ENCODE data around the gene CFAP61. TPM values are rescaled to one million over a fixed set of nuclear protein-coding genes. Genes with fewer than 3 reads are reported as not detected.
A peak's percentile ranks its signal among the peaks of the same experiment; 100 is the strongest.

The CFAP61 gene
- total RNA-seq, 1 experiment from 2014 or later: 0.19 TPM

DNA sequence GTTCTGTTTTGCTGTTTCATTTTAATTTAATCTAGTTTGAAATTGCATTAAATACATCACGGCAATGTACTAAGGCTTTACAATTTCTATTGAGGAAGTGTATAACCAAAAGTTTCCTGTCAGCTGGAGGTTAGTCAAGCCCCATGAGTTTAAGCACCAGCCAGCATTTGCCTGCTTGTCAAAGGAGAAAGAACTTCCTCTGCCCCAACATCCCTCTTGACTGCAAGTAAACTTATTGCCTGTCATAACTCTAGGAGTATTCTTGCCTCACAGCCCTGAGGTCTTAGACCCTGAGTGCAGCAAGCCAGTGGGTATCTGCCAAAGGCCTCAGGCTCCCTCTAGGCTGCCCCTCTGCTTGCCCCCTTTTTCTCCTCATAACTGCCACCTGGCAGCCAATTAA, 208.8 kb downstream of the CFAP61 start:
- Histone ChIP-seq H2AFZ (ENCODE audit: low read length) (no peak overlapping the region), H3K4me2 (ENCODE audit: low read depth, low read length, poor library complexity, severe bottlenecking) (peak overlapping the region; percentile 20), H3K9me2 (replicated peaks; ENCODE audit: insufficient read depth, low read length) (no peaks in the 10 kb centered on the region), H4K20me1 (ENCODE audit: insufficient read depth, low read depth, low read length) (no peaks in the 10 kb centered on the region), H3K27me3 (ENCODE audit: low read length) (no peaks in the 10 kb centered on the region), H3K4me1 (ENCODE audit: low read length) (peaks cover 12% of the 10 kb centered on the region), H3K36me3 (ENCODE audit: insufficient read depth, low read length) (no peaks in the 10 kb centered on the region), H3K79me2 (ENCODE audit: low read length) (no peaks in the 10 kb centered on the region), H3K4me3 (ENCODE audit: low read length) (no peak overlapping the region), H3K27ac (ENCODE audit: low read length) (no peak overlapping the region), H3K9me3 (ENCODE audit: low read length) (no peaks in the 10 kb centered on the region), H3K9ac (ENCODE audit: low read length) (no peak overlapping the region)
- DNase-seq: peak; percentile 70

GRCh38 chr20:20265210-20265609, 212.9 kb downstream of the CFAP61 start:
- Histone ChIP-seq H3K4me3 (ENCODE audit: low read length) (no peak overlapping the region), H3K36me3 (ENCODE audit: insufficient read depth, low read length) (no peaks in the 10 kb centered on the region), H3K9me2 (replicated peaks; ENCODE audit: insufficient read depth, low read length) (no peaks in the 10 kb centered on the region), H3K27me3 (ENCODE audit: low read length) (no peaks in the 10 kb centered on the region), H3K9me3 (ENCODE audit: low read length) (no peaks in the 10 kb centered on the region), H4K20me1 (ENCODE audit: insufficient read depth, low read depth, low read length) (no peaks in the 10 kb centered on the region), H3K4me2 (ENCODE audit: low read depth, low read length, poor library complexity, severe bottlenecking) (no peak overlapping the region), H3K27ac (ENCODE audit: low read length) (no peak overlapping the region), H3K79me2 (ENCODE audit: low read length) (no peaks in the 10 kb centered on the region), H3K4me1 (ENCODE audit: low read length) (peaks cover 12% of the 10 kb centered on the region), H2AFZ (ENCODE audit: low read length) (no peak overlapping the region), H3K9ac (ENCODE audit: low read length) (no peak overlapping the region)
- no peak for DNase-seq

DNA sequence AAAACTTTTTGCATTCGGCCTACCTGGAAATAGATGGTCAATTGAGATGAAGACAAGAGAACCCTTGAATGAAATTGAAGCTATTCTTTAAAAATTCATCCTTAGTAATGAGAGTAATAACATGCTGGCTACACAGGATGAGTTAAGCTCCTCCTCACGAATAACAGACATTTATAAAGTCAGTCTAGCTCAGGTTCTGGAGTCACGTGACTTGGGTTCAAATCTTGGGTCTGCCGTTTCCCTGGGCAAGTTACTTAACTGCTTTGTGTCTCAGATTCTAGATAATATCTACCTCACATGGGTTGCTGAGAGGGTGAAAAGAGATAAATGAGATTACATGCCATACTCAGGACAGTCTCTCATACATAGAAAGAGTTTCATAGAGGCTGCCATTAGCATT, 214.2 kb downstream of the CFAP61 start:
- Histone ChIP-seq H3K27ac (ENCODE audit: low read length) (no peak overlapping the region), H3K9me3 (ENCODE audit: low read length) (no peaks in the 10 kb centered on the region), H3K79me2 (ENCODE audit: low read length) (no peaks in the 10 kb centered on the region), H2AFZ (ENCODE audit: low read length) (no peak overlapping the region), H3K27me3 (ENCODE audit: low read length) (no peaks in the 10 kb centered on the region), H3K4me2 (ENCODE audit: low read depth, low read length, poor library complexity, severe bottlenecking) (no peak overlapping the region), H3K9me2 (replicated peaks; ENCODE audit: insufficient read depth, low read length) (no peaks in the 10 kb centered on the region), H4K20me1 (ENCODE audit: insufficient read depth, low read depth, low read length) (no peaks in the 10 kb centered on the region), H3K9ac (ENCODE audit: low read length) (no peak overlapping the region), H3K4me3 (ENCODE audit: low read length) (no peak overlapping the region), H3K4me1 (ENCODE audit: low read length) (no peaks in the 10 kb centered on the region), H3K36me3 (ENCODE audit: insufficient read depth, low read length) (no peaks in the 10 kb centered on the region)
- DNase-seq: no peak

- Histone ChIP-seq H3K9me3 (ENCODE audit: low read length) (no peaks in the 10 kb centered on the region), H3K4me1 (ENCODE audit: low read length) (no peaks in the 10 kb centered on the region), H3K79me2 (ENCODE audit: low read length) (no peaks in the 10 kb centered on the region), H3K9me2 (replicated peaks; ENCODE audit: insufficient read depth, low read length) (no peaks in the 10 kb centered on the region), H3K36me3 (ENCODE audit: insufficient read depth, low read length) (no peaks in the 10 kb centered on the region), H3K27me3 (ENCODE audit: low read length) (no peaks in the 10 kb centered on the region), H3K9ac (ENCODE audit: low read length) (no peak overlapping the region), H3K4me2 (ENCODE audit: low read depth, low read length, poor library complexity, severe bottlenecking) (no peak overlapping the region), H2AFZ (ENCODE audit: low read length) (no peak overlapping the region), H3K27ac (ENCODE audit: low read length) (no peak overlapping the region), H3K4me3 (ENCODE audit: low read length) (no peak overlapping the region), H4K20me1 (ENCODE audit: insufficient read depth, low read depth, low read length) (no peaks in the 10 kb centered on the region)
- DNase-seq: no peak
Observed at GRCh38 chr20:20267685-20268370, 215.5 kb downstream of the CFAP61 start.

- no peak overlapping the region for H3K4me2 ChIP-seq (ENCODE audit: low read depth, low read length, poor library complexity, severe bottlenecking)
- no peaks in the 10 kb centered on the region for H3K36me3 ChIP-seq (ENCODE audit: insufficient read depth, low read length)
- H4K20me1 ChIP-seq (ENCODE audit: insufficient read depth, low read depth, low read length): no peaks in the 10 kb centered on the region
- no peaks in the 10 kb centered on the region for H3K4me1 ChIP-seq (ENCODE audit: low read length)
- no peak overlapping the region for H2AFZ ChIP-seq (ENCODE audit: low read length)
- no peak for DNase-seq
- no peaks in the 10 kb centered on the region for H3K9me3 ChIP-seq (ENCODE audit: low read length)
- no peaks in the 10 kb centered on the region for H3K9me2 ChIP-seq (replicated peaks; ENCODE audit: insufficient read depth, low read length)
- H3K27ac ChIP-seq (ENCODE audit: low read length): no peak overlapping the region
- H3K4me3 ChIP-seq (ENCODE audit: low read length): no peak overlapping the region
- H3K79me2 ChIP-seq (ENCODE audit: low read length): no peaks in the 10 kb centered on the region
- no peaks in the 10 kb centered on the region for H3K27me3 ChIP-seq (ENCODE audit: low read length)
- no peak overlapping the region for H3K9ac ChIP-seq (ENCODE audit: low read length)
Observed at GRCh38 chr20:20271271-20271670, 218.9 kb downstream of the CFAP61 start.

DNA sequence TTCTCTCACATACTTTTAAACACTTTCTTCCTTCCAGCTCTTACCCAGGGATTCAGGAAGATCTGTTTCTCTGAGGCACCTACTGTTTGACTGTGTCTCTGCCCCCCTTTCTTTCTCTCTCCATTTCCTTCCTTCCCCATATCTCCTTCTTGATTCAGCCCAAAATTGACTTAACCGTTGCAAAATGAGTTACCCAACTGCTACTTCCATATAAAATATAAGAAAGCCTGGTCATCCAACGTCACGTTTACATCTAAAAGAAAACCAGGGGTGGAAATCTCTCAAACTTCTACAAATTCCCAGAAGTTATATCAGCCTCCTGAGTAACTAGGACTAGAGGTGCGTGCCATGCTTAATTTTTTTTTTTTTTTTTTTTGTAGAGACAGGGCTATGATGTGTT, 220.4 kb downstream of the CFAP61 start:
- Histone ChIP-seq H3K36me3 (ENCODE audit: insufficient read depth, low read length) (no peaks in the 10 kb centered on the region), H3K9ac (ENCODE audit: low read length) (no peak overlapping the region), H3K9me3 (ENCODE audit: low read length) (no peaks in the 10 kb centered on the region), H3K4me2 (ENCODE audit: low read depth, low read length, poor library complexity, severe bottlenecking) (no peak overlapping the region), H3K27ac (ENCODE audit: low read length) (no peak overlapping the region), H3K4me1 (ENCODE audit: low read length) (no peaks in the 10 kb centered on the region), H3K9me2 (replicated peaks; ENCODE audit: insufficient read depth, low read length) (no peaks in the 10 kb centered on the region), H3K27me3 (ENCODE audit: low read length) (no peaks in the 10 kb centered on the region), H3K4me3 (ENCODE audit: low read length) (no peak overlapping the region), H2AFZ (ENCODE audit: low read length) (no peak overlapping the region), H4K20me1 (ENCODE audit: insufficient read depth, low read depth, low read length) (no peaks in the 10 kb centered on the region), H3K79me2 (ENCODE audit: low read length) (no peaks in the 10 kb centered on the region)
- no peak for DNase-seq

DNA sequence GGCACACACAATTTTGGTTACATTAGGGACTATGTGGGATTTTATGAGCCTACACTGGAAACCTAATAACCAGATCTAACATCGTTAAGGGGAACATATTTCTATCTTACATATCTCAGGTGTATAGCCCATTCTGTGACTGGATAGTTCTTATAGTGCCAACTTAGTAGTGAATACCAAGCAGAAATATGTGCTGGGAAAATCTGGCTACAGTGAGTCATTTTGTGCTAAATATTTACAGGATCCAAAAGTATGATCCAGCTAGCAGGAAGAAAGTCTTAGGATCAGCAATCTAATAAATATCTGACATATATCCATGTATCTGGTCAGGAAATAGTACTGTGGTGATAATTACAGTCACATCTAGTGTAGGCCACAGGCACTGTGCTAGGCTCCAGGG, 221.0 kb downstream of the CFAP61 start:
- H3K9me3 ChIP-seq (ENCODE audit: low read length): no peaks in the 10 kb centered on the region
- no peaks in the 10 kb centered on the region for H3K27me3 ChIP-seq (ENCODE audit: low read length)
- no peak for DNase-seq
- H3K79me2 ChIP-seq (ENCODE audit: low read length): no peaks in the 10 kb centered on the region
- no peaks in the 10 kb centered on the region for H3K36me3 ChIP-seq (ENCODE audit: insufficient read depth, low read length)
- no peak overlapping the region for H3K4me3 ChIP-seq (ENCODE audit: low read length)
- no peak overlapping the region for H3K9ac ChIP-seq (ENCODE audit: low read length)
- H2AFZ ChIP-seq (ENCODE audit: low read length): no peak overlapping the region
- no peak overlapping the region for H3K4me2 ChIP-seq (ENCODE audit: low read depth, low read length, poor library complexity, severe bottlenecking)
- no peaks in the 10 kb centered on the region for H3K4me1 ChIP-seq (ENCODE audit: low read length)
- no peaks in the 10 kb centered on the region for H4K20me1 ChIP-seq (ENCODE audit: insufficient read depth, low read depth, low read length)
- no peaks in the 10 kb centered on the region for H3K9me2 ChIP-seq (replicated peaks; ENCODE audit: insufficient read depth, low read length)
- no peak overlapping the region for H3K27ac ChIP-seq (ENCODE audit: low read length)

GRCh38 chr20:20274821-20275220, 222.5 kb downstream of the CFAP61 start:
- no peaks in the 10 kb centered on the region for H3K79me2 ChIP-seq (ENCODE audit: low read length)
- H3K27ac ChIP-seq (ENCODE audit: low read length): no peak overlapping the region
- no peaks in the 10 kb centered on the region for H3K4me1 ChIP-seq (ENCODE audit: low read length)
- DNase-seq: no peak
- H2AFZ ChIP-seq (ENCODE audit: low read length): no peak overlapping the region
- no peaks in the 10 kb centered on the region for H4K20me1 ChIP-seq (ENCODE audit: insufficient read depth, low read depth, low read length)
- no peaks in the 10 kb centered on the region for H3K9me3 ChIP-seq (ENCODE audit: low read length)
- H3K27me3 ChIP-seq (ENCODE audit: low read length): no peaks in the 10 kb centered on the region
- no peak overlapping the region for H3K4me3 ChIP-seq (ENCODE audit: low read length)
- H3K9ac ChIP-seq (ENCODE audit: low read length): no peak overlapping the region
- no peaks in the 10 kb centered on the region for H3K36me3 ChIP-seq (ENCODE audit: insufficient read depth, low read length)
- no peaks in the 10 kb centered on the region for H3K9me2 ChIP-seq (replicated peaks; ENCODE audit: insufficient read depth, low read length)
- no peak overlapping the region for H3K4me2 ChIP-seq (ENCODE audit: low read depth, low read length, poor library complexity, severe bottlenecking)

Measured in Karpas-422 (cell line).